GM13977 (cell line): Measurements from ENCODE around the gene PDE4DIP.
"Not testable (repeated sequence)": the region's sequence is repeated elsewhere in the genome, so short reads cannot be mapped to it uniquely, and the experiment has no call there.

Source experiments
- DNase-seq: peaks from one replicate; pipeline ENCODE4 v3.0.0; 2012; ENCODE audit warnings: low spot score
- in situ Hi-C: fragments of 300-500 bp; cut with MboI; formaldehyde crosslinking; loops from one replicate; pipeline ENCODE4 v1.12.0; 2022; ENCODE audit warnings: low sequenced_read_pairs, low pct_unique_long_range_greater_than_20kb, mixed read lengths, inconsistent platforms; ENCODE audit not compliant: unreplicated experiment

The PDE4DIP gene

DNA sequence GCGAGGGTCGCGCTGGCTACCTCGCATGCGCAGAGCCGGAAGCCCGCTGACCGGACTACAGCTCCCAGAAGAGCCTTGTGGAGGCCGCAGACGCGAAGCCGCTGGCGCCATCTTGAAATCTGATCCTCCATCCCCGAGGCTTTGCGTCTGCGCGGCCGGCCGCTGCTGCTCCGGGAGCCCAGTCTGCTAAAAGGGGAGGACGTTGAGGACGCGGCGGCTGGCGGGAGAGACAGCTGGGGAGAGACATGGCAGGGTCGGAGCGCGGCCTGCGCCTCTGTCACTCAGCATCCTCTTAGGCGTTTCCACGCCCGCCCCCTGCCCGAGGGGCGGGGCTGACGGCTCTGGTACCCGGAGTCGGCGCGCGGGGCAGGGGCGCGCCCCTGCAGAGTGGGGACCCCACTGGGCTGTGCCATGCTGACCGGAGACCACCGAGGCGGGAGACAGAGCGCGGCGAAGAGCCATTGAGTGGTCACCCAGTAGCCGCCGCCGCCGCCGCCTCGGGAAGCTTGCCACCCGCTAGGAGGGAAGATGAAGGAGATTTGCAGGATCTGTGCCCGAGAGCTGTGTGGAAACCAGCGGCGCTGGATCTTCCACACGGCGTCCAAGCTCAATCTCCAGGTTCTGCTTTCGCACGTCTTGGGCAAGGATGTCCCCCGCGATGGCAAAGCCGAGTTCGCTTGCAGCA is 108.2 kb downstream of the PDE4DIP start:
- not testable (repeated sequence) for DNase-seq

DNA sequence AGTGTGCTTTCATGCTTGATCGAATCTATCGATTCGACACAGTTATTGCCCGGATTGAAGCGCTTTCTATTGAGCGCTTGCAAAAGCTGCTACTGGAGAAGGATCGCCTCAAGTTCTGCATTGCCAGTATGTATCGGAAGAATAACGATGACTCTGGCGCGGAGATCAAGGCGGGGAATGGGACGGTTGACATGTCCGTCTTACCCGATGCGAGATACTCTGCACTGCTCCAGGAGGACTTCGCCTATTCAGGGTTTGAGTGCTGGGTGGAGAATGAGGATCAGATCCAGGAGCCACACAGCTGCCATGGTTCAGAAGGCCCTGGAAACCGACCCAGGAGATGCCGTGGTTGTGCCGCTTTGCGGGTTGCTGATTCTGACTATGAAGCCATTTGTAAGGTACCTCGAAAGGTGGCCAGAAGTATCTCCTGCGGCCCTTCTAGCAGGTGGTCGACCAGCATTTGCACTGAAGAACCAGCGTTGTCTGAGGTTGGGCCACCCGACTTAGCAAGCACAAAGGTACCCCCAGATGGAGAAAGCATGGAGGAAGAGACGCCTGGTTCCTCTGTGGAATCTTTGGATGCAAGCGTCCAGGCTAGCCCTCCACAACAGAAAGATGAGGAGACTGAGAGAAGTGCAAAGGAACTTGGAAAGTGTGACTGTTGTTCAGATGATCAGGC is 108.8 kb downstream of the PDE4DIP start:
- in situ Hi-C loops, DNase-seq: not testable (repeated sequence)

More for the DNA sequence above, 108.2 kb downstream of the PDE4DIP start:
- in situ Hi-C loops, result not testable (repeated sequence)

DNA sequence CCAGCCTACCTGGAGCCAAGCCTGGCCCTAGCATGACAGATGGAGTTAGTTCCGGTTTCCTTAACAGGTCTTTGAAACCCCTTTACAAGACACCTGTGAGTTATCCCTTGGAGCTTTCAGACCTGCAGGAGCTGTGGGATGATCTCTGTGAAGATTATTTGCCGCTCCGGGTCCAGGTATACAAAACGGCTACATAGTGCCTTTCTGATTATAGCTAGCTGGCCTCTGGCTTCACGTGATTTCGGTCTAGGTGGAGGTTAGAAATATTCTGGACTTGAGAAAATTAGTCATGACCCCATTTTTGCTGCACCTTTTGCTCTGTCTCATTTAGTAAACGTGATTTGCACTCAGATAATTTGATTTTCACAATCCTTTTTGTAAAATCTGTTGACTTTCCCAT is 109.5 kb downstream of the PDE4DIP start:
- in situ Hi-C loops, DNase-seq: not testable (repeated sequence)

DNA sequence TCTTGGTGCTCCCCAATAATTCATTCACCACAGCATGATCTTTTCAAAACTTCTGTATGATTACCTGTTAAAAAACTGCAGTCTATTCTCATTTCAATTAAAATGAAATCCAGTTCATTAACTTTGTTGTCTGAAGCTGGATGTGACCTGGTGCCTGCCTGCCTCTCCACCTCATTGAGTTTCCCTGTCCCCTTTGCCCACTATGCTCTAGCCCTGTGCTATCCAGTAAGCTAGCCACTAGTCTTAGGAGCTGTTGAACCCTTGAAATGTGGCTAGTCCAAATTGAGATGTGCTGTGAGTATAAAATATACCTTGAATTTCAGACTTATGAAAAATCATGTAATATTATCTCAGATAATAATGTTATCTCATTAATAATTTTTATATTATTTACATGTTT is 114.1 kb downstream of the PDE4DIP start:
- DNase-seq, in situ Hi-C loops: not testable (repeated sequence)

DNA sequence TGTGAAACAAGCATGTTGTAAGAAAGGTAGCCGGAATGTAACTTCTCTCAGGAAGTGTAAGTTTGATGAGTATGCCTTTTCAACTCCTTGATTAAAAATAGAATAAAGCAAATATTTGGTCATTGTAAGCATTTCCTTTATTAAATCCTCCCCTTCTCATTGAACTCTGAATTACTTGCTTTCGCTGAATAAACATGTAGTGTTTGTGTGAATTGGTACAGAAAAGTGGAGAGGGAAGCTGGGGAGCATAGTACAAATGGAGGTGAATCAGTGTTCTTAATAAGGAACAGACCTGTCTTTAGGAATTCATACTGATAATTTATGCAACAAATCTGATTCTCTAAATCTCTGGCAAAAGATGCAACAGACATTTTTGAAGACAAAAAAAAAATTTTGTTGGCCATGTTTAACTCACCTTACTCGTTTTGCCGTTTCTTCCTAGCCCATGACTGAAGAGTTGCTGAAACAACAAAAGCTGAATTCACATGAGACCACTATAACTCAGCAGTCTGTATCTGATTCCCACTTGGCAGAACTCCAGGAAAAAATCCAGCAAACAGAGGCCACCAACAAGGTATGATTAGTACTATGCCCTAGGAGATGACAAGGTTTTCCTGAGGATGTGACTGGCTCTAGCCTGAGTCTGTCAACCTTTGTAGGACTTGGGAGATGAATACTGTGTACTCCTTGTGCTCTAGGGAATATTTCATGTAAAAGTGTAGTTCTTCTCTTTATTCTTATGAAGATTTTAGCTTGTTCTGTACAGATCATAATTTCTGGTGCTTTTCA is 116.2 kb downstream of the PDE4DIP start:
- DNase-seq, in situ Hi-C loops: not testable (repeated sequence)

DNA sequence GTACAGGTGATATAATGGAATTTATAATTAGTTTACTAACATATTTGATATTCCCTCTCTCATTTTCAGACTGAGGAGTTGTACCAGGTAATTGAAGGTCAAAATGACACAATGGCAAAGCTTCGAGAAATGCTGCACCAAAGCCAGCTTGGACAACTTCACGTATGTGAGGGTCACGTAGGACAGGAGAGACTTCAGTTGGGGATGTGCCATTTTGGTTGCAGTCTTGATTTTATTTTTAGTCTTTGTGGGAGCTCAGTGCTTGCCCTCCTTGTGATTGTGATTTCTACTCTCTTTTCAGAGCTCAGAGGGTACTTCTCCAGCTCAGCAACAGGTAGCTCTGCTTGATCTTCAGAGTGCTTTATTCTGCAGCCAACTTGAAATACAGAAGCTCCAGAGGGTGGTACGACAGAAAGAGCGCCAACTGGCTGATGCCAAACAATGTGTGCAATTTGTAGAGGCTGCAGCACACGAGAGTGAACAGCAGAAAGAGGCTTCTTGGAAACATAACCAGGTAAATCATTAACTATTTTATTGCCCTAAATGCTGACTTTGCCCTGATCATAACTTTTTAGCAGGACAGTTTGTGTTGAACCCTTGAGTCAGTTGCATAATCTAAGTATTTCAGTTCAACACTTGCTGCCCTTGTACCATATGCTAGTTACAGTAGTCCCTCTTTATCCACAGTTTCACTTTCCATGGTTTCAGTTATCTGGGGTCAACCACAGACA is 118.1 kb downstream of the PDE4DIP start:
- in situ Hi-C loops, result not testable (repeated sequence)

DNA sequence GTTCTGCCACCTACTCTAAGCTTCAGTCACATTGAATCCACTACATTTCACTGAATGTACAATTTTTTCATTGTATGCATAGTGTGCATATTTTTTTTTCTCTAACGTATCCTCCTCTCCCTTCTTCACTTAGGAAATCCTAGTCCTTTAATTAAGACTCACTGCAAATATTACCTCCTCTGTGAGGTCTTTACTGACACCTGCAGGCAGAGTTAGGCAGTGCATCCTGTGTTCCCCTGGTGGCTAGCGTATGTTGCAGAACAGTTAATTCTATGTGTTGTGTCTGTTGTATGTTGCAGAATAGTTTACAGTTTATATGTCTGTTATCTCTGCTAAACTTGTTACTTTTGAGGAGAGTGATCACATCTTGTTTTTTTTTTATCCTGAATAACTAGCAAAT is 121.9 kb downstream of the PDE4DIP start:
- in situ Hi-C loops, DNase-seq: not testable (repeated sequence)

More for the DNA sequence above, 118.1 kb downstream of the PDE4DIP start:
- DNase-seq, result not testable (repeated sequence)

DNA sequence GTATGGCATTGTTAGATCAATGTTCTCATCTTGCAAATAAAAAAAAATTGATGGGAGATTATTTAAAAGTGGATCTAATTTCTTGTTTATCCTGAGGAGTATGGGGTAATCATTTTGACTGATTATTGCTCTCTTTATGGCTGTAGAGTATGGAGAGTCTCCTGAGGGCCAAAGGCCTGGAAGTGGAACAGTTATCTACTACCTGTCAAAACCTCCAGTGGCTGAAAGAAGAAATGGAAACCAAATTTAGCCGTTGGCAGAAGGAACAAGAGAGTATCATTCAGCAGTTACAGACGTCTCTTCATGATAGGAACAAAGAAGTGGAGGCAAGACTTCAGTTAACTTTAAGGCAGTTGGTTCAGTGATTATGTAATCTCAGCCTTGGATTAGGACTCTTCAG is 123.4 kb downstream of the PDE4DIP start:
- in situ Hi-C loops, DNase-seq: not testable (repeated sequence)

DNA sequence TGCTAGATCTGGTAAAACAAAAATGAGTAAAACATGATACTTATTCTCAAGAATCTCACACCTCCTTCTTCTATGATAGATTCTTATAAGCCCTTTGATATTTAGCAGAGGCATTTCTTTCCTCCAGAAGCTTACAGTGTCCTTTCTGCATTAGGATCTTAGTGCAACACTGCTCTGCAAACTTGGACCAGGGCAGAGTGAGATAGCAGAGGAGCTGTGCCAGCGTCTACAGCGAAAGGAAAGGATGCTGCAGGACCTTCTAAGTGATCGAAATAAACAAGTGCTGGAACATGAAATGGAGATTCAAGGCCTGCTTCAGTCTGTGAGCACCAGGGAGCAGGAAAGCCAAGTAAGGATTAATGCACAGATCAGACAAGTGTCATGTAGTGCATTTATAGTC is 124.5 kb downstream of the PDE4DIP start:
- DNase-seq, in situ Hi-C loops: not testable (repeated sequence)

DNA sequence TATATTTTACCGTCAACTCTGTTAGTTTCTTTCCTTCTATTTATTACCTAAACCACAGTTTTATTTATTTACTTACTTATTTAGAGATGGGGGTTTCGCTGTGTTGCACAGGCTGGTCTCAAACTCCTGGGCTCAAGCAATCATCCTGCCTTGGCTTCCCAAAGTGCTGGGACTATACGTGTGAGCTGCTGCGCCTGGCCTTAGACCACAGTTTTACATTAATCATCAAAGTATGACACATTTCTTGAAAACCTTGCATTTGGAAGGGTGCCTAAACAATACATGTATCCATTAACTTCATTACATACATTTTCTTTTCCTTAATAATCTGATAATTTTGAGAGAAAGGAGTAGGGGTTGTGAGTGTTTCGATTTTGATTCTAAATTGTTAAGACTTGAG is 124.9 kb downstream of the PDE4DIP start:
- in situ Hi-C loops, DNase-seq: not testable (repeated sequence)

DNA sequence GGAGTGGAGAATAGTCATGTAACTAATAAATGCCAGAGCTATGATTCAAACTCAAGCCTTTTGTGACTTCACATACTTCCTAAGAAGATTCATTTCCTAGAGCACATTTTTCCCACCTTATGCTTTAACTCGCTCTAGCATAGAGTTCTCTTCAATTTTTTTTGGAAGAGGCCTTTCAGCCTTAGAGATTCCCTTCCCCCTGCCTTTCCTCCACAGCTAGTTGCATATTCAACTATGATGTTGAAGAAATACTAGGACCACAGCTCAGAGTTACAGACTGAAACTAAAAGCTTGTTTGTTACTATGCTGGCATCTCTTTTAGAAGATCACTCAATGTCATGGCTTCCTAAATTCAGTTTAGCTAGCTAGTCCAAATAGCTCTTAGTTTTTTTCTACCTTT is 131.2 kb downstream of the PDE4DIP start:
- in situ Hi-C loops, DNase-seq: not testable (repeated sequence)

DNA sequence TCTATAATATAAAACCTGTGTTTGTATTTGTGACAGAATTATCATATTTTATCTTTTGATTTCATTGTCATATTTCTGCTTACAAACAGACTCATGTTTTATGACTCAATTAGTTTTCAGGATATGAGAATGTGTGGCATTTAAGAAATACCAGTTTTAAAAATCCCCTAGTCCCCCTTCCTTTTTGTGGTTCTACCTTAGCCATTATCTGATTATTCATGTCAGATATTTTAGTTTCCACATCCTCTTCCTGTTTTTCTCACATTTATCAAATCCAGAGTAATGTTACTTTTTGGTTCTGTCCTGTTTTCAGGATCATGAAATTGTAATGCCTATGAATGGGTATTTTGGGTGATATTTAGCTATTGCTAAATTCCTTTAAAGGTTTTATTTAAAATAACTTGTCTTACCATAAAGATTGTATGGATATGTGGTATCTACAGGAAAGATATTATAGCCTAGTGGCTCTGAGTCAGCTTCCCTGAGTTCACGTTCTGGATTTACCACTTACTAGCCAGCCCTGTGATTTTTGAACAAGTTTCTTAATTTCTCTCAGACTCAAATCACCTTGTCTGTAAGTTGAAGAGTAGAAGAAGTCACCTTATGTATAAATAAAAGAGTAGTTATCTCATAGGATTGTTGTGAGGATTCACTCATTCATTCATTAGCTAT is 131.8 kb downstream of the PDE4DIP start:
- DNase-seq, in situ Hi-C loops: not testable (repeated sequence)

DNA sequence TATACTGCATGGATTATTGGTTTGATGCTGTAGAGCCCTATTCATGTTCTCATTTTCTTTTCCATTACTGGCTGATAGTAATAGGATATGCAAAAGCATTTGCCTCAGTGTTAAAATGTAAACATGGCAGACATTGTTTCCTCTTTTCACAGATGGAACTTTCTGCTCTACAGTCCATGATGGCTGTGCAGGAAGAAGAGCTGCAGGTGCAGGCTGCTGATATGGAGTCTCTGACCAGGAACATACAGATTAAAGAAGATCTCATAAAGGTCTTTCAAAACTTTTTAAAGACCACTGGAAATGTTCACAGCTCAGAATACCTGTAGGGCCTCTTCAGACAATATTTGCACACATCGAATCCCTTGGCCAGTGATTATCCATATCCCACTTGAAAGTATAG is 133.6 kb downstream of the PDE4DIP start:
- DNase-seq, in situ Hi-C loops: not testable (repeated sequence)

DNA sequence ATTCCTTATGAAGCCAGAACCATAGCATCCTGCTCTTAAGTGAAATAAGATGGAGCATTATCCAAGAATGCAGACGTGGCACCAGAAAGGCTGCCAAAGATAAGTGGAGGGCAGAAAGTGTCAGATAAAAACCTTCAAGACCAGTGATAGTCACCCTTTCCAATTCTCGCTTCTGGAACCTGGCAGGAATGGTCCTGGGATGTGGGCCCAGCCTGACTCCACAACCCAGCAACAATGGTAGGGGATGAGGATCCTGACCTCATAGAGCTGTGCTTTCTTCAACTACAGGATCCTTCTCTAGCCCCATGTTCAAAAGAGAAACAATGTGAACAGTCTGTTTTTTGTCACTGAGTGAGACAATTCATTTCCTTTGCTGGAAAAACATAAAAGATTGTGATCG is 145.2 kb downstream of the PDE4DIP start:
- in situ Hi-C loops, DNase-seq: not testable (repeated sequence)

DNA sequence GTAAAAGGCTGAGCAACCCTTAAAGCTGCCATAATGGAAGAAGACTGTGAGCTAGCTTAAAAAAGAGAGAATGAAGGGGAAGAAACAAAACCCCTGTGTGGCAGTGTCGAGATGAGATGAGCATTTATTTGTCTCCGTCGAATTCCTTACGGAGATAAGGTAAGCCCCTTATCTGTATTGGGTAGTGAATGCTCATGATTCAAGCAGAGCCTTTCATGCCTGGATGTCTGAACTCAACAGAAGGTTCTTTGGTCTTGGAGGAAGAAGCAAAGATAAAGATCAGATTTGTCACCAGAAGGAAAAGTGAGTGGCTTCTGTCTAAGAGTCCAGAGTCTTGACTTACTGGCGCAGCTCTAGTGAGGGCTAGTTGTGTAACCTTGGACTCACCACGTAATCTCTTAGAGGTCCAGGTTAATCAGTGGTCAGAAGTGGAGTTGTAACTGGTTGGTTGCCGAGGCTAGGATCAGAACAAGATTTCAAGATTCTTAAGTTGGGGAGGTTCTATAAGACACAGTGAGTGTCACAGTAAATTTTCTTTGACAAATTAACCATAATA is 146.1 kb downstream of the PDE4DIP start:
- DNase-seq, in situ Hi-C loops: not testable (repeated sequence)

DNA sequence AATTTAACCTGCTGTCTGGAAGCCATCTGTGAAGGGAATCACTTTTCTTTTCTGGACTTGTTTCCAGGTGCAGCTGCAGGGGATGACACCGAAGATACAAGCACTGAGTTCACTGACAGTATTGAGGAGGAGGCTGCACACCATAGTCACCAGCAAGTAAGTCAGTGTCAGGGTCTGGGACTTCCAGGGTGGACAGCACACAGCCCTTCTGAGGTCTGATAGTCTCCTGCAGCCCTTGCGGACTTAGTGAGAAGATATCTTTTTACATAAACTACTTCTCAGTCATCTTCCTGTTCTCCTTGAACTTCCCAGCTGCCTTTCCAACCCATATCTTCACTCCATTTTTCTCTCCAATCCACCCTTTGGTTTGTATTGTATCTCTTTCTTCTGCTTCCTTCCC is 147.6 kb downstream of the PDE4DIP start:
- DNase-seq, in situ Hi-C loops: not testable (repeated sequence)

DNA sequence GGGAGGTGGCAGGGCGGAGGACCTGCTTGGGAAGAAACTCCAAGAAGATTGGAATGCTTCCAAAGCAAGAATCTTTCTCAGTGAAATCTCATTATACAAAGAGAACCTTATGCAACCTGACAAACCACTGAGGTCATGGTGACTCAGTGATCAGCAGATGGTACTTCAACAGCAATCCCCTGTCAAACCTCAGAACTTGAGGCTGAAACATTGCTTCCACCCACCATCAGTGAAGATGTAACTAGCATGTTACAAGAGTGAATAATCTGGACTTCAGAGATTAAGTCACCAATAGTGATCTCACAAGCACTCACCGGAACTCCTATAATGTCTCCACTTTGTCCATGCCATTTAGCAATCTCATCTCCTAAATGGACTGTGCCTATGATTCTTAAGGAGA is 148.1 kb downstream of the PDE4DIP start:
- DNase-seq, in situ Hi-C loops: not testable (repeated sequence)
